Stimulated activated CD8-positive, alpha-beta memory T cell treated with anti-CD3 and anti-CD28 coated beads, Interleukin-15, amount 100 ng/mL, for 4 hours (primary cell): ENCODE results near the gene ELP4.
"Not testable (repeated sequence)": the region's sequence is repeated elsewhere in the genome, so short reads cannot be mapped to it uniquely, and the experiment has no call there.

ENCODE experiments used
- DNase-seq, 2 donors: peaks; one replicate each; pipeline ENCODE4 v3.0.0-alpha.2; 2020; ENCODE audit warnings: low read depth in 2 of 2

Gene ELP4

DNA sequence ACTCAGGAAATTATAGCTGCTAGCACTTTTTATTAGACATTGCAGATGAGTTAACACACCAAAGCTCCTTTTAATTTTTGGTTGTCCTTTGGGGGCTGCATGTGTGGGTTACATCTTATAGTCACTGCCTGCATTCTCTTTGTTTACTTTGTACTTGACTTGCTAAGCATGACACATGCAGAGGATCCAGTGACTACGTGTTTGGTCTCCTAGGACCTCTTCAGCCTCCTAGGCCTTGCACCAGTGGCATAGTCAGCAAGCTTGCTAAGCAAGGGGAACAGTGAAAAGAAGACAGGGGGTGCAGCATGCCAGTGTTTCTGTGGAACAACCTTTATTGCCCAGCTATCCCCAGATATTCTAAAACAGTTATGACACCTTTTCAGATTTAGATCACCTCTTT is 193.4 kb downstream of the ELP4 start:
- no peak for DNase-seq

DNA sequence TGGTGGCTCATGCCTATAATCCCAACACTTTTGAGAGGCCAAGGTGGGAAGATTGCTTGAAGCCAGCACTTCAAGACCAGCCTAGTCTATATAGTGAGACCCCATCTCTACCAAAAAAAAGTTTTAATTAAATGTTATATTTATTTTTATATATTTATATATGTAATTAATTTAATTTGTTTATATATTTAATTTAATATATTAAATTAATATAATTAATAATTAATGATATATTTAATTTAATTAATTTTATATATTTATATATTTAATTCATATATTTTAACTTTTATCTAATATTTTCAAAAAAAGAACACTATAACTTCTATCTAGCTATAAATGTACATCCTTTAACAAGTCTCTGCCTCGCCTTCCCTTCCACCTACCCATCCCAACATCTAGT is 196.8 kb downstream of the ELP4 start:
- no peak for DNase-seq

DNA sequence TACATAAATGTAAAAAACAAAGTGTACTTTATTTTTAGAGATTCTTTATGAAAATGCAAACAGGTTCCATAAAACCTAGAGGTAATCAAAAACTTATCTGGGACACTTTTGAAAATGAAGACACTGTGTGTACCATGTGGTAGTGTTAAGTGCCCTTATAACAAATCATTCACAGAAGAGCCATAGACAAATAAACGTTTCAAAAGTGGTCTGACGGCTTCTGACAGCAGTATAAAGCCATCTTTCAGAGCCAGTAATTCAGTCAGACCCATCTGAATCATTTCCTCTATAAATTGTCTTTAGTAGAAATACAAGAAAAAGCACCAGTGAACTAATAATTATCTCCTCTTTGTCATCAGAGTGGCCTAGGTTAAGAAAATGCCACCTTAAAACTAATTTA is 201.6 kb downstream of the ELP4 start:
- DNase-seq, result no peak

DNA sequence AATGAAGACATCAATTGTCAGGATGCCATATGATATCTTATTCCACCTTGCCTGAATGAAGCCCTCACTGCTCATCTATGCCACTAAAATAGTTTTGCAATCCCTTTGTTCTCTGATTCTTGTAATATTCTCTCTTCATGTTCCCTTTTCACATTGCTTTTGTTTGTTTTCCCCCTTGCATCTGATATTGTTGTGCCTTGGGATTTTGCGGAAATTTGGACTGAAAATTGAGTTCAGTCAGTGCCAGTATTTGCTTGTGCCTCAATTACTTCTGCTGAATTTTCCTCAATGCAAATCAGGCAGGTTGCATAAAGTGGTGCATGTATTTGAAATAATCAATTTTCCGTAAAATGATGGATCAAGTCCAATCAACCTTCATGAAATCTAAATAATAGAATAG is 203.3 kb downstream of the ELP4 start:
- no peak for DNase-seq

DNA sequence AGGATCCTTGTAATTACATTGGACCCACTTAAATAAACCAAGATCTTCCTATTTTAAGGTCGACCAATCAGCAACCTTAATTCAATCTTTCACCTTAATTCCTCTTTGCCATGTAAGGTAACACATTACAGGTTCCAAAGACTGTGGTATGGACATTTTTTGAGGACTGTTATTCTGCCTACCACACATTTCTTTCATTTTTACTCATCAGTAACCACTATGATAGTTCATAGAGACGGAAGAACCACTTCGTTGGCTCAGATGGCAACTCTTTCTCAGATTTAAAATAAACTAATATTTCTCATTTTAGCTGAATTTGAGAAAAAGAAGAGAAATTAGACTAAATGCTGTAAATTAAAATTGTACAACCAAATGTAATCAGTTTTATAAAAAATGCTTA is 205.3 kb downstream of the ELP4 start:
- no peak for DNase-seq

DNA sequence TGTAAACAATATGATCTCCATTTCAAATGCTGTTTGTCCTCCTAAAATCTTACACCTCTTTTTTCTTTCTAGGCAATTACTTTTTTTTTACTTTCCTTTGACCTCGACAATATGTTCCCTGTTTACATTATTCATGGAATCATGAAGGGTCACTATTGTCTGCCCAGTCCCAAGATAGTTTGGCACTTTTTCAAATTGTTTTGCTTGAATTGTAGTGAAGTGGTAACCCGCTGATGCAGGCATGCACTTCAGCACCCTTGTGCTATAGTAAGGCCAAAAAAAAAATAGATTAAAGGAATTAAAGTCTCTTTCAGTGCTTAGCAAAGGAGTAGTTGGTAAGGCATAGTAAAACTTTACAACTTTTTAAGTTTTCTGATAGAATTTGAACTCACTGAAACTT is 210.7 kb downstream of the ELP4 start:
- DNase-seq, result no peak

DNA sequence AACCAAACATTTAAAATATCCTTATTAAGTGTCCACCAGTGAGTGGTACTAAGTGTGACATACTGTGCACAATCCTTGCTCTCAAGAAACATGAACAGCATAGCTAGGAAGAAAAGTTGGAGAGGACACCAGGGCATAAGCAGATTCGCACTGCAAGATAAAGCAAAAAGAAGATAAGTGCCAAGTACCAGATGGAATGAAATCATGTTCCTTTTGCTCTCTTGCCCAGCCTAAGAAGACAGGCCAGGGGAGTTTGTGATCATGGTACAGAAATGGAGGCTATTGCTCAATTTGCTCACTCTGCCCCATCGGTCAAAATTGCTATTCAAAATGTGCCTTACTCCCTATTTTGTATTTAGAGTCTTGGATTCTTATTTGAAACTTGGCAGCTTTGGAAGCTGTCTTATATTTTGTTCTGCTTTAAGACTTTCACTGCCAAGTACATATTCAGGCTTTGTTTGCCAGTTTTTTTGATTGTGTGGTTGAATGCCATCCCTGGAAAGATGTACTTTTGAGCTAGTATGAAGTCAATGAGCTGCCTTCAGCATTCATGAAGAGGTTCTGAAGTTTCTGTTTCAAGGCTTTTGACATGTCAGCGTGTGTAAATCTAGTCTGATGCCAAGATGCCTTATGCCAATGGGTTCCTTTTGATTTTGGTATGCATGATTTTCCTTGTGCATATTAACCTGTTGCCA is 211.3 kb downstream of the ELP4 start:
- no peak for DNase-seq

DNA sequence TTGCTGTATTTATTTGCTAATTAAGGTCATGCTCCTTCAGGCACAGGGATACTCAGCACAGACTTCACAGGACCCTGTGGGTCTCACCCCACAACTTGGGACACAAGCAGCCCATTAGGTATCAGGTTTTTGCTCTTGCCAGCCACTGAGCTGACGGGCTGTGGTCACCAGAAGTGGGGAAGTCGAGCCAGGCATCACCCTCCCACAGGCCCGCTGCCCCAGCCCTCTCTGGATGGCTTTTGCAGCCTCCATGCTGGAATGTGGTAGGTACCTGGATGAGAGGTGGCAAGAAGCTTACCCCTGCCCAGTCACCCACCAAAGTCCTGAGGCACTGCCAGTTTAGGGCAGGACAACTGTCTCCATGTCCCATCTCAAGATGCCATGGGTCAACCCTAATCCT is 213.2 kb downstream of the ELP4 start:
- DNase-seq, result no peak

DNA sequence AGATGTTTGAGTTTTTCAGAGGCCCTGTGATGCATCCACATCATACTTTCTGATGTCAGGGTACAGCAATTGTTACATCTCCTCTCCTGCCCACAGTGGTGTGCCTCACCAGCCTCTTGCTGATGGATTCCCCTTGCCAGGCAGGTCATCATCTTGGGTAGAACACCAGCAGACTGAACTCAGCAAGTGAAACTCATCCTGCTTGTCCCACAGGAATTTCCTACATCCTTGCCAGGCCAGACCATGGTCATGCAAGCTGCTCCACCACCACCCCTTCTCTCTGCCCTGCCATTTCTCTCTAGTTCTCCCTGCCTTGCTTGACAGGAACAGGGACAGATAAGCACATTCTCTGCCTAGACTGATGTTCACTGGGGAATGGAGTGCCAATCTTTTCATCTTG is 215.6 kb downstream of the ELP4 start:
- DNase-seq, result no peak

DNA sequence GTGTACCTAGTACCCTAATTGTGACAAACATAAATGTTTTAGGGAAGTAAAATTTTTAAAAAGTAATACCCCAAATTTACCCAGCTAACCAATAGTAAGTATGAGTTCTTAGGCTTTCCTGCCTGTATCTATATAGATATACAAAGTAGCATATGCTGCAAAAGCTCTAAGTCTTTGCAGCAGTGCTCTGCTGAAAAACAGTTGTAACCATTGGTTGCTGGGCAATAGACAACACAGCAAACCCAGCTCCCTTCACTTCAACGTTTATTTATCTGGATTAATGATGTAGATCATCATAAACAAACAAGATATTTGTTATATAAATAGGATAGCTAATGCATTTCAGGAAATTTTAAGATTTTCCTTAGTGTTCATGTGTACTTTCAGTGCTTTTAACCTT is 218.9 kb downstream of the ELP4 start:
- no peak for DNase-seq

DNA sequence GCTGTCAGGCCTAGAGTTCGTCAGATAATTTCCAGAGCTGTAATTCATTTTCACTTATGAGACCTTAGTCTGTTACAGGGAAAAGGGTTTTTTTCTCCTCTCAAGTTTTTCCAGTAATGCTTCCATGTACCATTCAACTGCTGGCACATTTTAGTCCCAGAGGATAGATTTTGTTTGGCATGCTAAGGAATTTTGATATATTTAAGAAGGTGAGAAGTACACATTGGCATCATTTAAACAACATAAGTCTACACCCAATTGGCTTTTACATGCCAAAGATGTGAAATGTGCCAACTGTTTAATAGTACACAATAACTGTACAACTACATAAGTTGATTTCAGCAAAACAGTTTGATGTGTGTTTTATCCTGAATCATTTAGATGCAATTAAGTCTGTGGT is 230.6 kb downstream of the ELP4 start:
- no peak for DNase-seq

DNA sequence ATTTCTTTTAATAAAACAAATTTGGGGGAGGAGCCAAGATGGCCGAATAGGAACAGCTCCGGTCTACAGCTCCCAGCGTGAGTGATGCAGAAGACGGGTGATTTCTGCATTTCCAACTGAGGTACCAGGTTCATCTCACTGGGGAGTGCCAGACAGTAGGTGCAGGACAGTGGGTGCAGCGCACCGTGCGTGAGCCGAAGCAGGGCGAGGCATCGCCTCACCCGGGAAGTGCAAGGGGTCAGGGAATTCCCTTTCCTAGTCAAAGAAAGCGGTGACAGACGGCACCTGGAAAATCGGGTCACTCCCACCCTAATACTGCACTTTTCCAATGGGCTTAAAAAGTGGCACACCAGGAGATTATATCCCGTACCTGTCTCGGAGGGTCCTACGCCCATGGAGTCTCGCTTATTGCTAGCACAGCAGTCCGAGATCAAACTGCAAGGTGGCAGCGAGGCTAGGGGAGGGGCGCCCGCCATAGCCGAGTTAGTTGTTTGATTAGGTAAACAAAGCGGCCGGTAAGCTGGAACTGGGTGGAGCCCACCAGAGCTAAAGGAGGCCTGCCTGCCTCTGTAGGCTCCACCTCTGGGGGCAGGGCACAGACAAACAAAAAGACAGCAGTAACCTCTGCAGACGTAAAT is 231.3 kb downstream of the ELP4 start:
- DNase-seq, result not testable (repeated sequence)

DNA sequence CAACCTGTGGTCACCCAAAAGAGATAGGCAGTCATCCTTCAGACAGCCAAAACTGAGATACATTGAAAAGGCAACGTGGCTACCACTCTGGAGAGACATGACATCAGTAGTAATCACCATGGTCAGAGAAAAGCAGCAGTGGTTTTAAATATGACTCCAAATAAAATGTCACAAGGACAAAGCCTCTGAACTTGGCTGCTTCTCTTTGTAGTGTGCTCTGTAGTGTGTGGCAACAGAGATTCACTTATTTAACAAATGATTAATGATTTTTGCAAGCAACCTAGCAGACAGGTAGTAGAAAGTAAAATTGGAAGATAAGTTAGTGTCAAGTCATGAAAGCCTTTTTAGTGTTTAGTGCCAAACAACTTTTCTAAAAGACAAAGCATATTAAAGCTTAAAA is 238.0 kb downstream of the ELP4 start:
- DNase-seq, result no peak

DNA sequence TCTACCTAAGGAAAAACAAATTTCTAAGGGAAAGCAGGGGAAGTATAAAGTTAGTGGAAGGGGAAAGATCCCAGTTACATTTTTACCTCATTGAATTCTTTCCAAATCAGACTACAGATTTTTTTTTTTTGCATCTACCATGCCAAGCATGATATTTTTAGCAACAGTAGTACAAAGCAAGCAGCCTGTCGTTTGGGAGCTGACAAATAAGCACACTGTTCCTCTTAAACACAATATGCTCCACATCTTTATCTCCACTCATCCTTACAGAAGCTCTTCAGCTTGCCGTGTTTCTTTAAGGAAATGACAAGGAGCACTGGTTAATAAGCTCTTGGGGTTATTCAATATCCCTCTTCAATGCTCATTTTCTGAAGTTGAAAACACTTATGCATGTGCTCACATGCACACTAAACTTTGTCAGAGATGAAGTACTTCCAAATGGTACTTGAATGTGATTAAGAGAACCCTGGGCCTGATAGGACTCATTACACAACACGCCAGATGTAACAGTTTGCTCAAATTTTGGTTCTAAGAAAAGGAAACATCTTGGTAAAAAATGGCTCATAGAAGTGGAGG is 247.8 kb downstream of the ELP4 start:
- DNase-seq, result no peak

DNA sequence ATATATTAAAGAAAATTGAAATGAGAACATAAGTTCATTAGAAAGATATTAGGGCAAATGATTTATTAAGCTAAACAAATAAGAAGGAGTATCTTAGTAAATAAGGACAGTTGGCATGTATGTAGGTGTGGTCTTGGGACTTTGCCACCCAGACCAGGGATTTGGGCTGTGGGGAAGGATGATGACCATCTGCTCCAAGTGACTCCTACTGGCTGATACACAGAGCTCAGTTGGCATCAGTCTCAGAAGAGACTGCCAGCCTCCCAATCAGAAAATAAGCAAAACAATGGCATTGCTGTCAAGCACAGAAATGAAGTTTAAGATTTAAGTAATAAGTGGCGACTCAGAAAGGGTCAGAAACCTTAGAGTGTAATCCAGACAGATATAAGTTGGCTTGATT is 252.1 kb downstream of the ELP4 start:
- no peak for DNase-seq

DNA sequence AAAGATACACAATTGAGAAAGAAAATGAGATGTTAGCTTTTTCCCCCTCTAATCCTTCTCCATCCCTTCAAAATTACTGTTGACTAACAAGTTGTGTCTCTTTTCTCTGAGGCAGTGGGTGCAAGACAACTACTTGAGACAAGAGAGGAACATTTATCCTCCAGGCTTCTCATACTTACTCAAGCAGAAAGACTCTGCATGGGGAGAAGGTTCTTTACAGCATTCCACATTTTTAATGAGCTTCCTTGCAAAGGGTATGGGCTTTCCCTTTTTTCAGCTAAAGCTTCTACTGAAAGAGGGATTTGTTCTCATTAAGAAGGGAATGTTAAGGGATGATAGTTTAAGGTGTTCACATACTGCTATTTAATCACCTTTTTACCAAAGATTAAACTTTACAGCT is 253.7 kb downstream of the ELP4 start:
- no peak for DNase-seq

DNA sequence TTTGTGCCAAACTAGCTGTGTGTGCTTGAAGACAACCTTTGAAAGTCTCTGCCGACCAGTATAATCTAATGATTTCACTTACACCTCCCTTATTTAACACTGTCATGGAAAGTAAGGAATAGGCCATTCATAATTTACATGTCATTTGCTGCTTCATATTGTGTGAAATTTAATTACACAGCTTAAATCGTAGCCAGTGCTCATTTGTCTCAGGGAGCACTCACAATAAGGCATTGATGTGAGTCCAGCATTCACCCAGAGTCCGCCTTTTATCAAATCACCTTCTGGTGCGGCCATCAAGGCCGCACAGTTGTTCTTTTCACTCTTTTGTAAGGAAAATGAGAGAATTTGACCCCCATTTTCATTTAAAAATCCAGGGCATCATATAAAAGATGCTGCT is 254.7 kb downstream of the ELP4 start:
- DNase-seq, result no peak

DNA sequence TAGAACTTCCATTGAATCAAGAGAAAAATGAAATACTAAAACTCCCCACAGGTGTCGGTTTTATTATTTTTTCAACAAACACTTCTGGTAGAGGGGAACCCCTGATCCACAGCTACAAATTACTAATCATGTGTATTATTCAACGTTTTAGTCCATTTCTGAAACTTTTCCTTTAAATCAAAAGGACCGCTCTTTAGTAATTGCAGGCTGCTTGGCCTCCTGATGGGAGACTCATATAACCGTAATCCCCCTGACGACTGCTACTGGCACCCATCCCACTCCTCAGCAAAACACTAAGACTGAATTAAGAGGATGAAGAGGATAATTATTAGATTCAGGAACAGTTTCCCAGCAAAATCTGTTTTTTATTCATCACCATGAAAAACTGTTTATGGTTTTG is 255.2 kb downstream of the ELP4 start:
- no peak for DNase-seq

DNA sequence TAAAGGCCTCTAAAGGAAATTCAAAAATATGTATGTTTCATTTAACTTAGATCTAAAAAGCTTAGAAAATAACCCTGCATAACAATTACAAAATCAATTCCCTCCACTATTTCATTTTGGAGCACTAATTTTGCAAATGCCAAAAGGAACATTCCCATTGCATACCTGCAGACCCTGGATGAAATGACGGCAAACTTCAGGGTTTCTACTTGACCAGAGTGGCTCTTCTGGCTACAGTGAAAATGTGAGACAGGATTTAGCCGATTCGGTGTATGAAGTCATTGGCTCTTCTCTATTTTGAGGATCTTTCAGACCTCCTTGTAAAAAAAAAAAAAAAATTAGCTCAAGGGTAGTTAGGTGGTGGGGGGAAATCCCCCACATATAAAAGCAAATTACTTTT is 257.5 kb downstream of the ELP4 start:
- DNase-seq, result no peak

DNA sequence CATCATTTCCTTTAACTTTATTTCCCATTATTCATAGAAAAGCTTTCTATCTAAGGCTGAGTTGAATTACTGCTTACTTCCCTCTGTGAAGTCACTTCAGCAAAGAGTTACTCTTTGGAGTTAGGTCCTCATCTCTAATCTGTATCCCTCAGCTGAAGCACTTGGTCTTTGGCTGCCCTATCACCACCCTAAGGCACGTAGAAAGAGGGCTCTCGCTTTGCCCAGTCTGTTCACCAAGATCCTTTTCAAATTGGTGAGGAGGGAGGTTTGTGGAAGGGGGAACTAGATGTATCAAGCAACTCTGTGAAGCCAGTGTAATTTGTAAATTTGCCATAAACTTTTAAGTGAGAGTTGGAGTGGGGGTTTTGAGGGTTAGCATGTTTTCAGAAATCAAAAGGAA is 258.1 kb downstream of the ELP4 start:
- no peak for DNase-seq

DNA sequence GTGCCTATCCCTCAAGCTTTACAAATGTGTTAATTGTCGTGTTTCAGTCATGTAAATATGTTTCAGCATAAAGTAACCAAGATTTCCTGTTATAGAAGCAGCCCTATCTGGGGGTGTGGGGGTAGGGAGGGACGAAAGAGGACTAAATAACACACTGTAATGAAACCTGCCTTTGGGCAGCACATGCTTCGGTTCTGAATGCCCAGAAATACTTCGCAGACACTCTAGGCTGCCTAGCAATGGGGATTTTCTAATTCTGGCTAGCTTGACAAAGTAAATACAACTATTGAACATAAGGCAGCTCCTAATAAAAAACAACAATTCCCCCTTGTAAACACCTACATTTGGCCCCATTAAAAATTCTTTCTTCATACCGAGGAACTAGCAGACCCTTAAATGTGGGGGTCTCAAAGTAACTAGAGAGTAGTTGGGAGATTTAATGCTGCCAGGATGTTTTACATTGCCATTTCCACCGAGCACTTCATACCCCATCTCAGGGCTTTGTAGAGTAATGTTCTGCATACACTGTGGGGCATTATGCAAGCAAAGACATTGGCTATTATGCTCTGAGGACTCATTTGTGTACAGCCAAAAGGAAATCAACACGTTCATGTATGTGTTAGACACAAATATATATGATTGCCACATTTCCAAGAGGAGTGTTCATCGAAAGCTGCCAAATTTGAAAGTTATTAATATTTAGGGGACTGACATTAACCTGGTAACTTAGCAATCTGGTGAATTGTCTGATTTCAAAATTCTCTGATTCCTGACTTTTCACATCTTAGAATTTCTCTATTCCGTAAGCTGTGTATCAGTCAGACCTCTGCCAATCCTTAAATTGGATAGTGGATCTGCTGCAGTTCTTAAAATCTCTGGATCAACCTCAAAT is 259.4 kb downstream of the ELP4 start:
- no peak for DNase-seq

DNA sequence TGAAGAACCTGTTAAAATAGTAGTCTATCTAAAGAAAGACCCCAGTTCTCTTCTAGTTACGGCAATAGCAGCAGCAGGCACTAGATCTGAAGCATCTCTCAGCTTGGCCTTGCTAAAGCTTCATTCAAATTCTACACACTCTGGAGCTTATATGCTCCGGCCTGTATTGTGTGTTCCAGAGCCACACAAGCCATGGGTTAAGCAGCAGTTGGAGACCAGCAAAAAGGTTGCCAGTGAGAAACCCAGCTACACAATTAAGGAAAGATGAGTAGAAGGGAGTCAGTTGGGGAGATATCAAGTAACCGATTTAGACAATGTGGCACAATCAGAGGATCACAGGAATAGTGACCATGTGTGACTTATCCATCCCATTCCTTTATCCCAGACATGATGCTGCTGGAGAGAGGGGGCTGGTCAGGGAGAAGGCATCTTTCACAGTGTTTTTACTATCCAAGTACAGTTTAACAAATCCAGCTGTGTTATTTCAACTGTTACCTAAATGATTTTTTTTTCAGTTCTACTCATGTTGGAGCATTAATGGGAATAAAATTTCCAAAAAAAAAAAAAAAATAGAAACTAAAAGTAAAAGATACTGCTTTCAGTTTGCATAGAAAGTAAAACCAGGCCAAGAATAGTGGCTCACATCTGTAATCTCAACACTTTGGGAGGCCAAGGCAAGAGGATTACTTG is 260.6 kb downstream of the ELP4 start:
- DNase-seq, result no peak
